SU-DHL-6 (cell line): ENCODE results near the gene MOCOS.

Source experiments
- EZH2phosphoT487 ChIP-seq: fragments of 200-600 bp; sonication (generic), shearing (Covaris generic); conservative IDR thresholded peaks from 2 replicates; pipeline ENCODE4 v1.6.1; 2018; ENCODE audit warnings: mild to moderate bottlenecking, antibody characterized with exemption, low read length, moderate library complexity, mixed read lengths
- TF ChIP-seq, protein P1 (sequence below): fragments of 200-600 bp; sonication (generic); IDR thresholded peaks from one replicate; pipeline ENCODE4 v1.5.1; 2017; ENCODE audit warnings: antibody characterized with exemption, mild to moderate bottlenecking, low read length, moderate library complexity; ENCODE audit not compliant: insufficient read depth, poor library complexity, severe bottlenecking

DNA sequence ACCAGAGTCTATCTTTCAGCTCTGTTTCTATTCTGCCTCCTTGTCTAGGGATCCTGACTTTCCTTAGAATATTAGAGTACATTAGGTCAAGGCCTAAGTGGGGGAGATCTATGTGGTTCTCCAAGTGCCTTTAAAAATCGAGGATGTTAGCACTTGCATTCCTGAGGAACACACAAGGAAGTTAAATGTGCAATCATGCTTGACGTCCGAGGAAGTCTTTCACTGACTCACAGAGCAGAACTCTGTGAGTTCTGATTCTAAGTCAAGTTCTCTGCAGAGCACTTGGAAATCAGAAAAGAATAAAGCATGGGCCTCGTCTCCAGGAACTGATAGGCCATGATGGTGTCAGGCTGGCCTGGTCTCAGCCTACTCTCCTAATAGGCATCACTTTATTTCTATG lies 127.5 kb downstream of the MOCOS start:
- TF ChIP-seq, protein P1, sequence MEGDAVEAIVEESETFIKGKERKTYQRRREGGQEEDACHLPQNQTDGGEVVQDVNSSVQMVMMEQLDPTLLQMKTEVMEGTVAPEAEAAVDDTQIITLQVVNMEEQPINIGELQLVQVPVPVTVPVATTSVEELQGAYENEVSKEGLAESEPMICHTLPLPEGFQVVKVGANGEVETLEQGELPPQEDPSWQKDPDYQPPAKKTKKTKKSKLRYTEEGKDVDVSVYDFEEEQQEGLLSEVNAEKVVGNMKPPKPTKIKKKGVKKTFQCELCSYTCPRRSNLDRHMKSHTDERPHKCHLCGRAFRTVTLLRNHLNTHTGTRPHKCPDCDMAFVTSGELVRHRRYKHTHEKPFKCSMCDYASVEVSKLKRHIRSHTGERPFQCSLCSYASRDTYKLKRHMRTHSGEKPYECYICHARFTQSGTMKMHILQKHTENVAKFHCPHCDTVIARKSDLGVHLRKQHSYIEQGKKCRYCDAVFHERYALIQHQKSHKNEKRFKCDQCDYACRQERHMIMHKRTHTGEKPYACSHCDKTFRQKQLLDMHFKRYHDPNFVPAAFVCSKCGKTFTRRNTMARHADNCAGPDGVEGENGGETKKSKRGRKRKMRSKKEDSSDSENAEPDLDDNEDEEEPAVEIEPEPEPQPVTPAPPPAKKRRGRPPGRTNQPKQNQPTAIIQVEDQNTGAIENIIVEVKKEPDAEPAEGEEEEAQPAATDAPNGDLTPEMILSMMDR, result no peak
- TF ChIP-seq EZH2phosphoT487, result no peak
